ENCODE data around the gene TNPO3.
"Not testable (repeated sequence)": the region's sequence is repeated elsewhere in the genome, so short reads cannot be mapped to it uniquely, and the experiment has no call there.

TNPO3 gene

DNA sequence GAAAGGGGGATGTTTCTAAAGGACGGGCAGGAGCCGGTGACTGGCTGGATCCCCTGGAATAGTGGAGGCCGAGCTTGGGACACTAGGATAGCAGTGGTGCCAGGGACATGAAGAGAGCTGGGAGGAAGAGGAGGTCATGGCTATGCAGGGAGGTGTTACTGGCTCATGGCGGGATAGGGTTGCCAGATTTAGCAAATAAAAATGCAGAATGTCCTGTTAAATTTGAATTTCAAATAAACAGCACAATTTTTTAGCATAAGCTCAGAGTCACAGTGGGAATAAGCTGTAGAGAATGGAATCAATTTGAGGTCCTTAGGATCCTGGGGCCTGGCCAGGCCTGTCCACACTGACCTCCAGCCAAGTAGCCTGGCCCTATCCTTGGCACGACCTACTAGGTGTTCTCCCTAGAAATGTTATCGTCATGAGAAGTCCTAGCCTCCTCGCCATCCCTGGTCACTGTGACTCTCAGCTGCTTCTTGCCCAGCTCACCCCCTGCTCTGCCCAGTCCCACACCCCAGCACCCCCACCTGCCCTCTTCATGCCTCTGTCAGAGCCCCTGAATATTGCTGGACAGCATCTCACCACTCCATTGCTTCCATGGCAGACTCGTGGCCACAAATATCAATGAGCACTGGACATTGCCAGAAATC, 136.8 kb downstream of the TNPO3 start:
- no peak for DNase-seq

- no peak for DNase-seq
Observed at GRCh38 chr7:128917122-128917521, 137.8 kb downstream of the TNPO3 start.

DNA sequence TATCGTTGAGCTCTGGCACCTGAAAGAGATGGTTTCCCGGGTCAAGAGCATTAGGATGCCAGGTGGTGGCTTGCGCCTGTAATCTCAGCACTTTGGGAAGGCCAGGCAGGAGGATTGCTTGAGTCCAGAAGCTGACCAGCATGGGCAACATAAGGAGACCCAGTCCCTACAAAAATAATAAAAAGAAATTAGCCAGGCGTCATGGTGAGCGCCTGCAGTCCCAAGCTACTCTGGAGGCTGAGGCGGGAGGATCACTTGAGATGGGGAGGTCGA, 138.3 kb downstream of the TNPO3 start:
- no peak for DNase-seq

GRCh38 chr7:128915841-128916642, 138.9 kb downstream of the TNPO3 start:
- DNase-seq = no peak

GRCh38 chr7:128915271-128915819, 139.6 kb downstream of the TNPO3 start:
- DNase-seq = no peak

- no peak for DNase-seq
Observed at GRCh38 chr7:128914566-128915151, 140.3 kb downstream of the TNPO3 start.

DNA sequence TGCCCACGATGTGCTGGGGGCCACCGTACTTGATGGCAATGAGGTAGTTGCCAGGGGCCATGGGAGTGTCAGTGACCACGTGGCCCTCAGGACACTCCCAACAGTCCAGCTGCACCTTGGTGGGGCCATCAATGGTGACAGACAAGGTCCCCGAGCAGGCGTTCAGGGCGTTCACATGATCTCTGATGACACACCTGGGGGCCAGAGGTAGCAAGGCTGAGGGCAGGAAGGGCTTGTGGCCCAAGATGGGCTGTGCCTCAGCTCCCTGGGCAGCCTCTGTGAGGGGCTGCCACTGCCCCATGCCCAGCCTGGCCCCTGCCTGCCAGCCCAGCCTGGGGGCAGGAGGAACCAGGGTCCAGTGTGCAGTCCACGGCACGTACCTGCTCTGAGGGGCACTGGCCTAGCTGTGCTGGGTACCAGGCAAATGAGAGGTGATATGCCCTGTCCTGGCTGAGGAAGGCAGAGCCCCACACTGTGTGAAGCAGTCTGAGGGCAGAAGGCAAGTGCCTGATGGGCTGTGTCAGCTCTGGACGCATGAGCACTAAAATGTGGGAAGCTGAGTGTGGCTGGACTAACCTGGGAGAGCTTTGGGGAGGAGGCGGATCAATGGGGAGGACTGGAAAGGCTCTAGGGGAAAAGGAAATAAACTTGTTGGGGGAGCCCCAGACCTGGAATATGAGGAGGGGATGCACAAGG, 140.9 kb downstream of the TNPO3 start:
- DNase-seq = no peak

DNA sequence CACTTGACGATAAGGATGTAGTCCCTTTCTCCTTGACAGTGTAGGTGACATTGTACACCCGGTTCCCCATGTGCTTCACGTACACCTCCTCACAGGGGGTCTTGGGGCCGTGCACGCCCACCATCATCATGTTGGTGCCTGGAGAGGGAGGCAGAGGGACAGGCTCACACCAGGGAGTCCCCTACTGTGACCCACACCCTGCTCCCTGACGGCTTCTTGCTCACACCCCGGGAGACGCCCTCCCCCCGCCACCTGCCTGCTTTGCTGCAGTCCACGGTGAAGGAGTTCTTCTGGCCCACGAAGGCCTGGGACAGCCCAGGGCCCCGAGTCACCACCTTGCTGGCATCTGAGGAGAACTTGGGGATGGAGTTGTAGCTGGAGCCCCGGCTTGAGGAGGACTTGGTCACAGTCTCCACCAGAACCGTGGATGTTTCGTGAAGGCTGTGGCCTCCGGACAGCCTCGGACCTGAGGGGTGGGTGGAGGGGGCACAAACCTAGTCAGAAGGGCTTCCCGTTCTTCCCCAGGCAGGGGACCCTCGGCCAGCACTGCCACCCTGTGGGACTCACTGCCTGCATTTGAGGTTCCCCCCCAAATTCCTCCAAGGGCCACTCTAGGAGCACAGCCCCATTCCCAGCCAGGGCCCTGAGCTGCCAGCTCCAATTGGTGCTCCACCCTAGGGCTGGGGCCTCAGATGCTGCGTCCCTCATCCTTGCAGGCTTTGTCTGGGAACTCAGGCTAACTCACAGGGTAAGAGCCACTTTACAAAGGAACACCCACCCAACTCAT, 142.0 kb downstream of the TNPO3 start:
- DNase-seq = not testable (repeated sequence)

DNA sequence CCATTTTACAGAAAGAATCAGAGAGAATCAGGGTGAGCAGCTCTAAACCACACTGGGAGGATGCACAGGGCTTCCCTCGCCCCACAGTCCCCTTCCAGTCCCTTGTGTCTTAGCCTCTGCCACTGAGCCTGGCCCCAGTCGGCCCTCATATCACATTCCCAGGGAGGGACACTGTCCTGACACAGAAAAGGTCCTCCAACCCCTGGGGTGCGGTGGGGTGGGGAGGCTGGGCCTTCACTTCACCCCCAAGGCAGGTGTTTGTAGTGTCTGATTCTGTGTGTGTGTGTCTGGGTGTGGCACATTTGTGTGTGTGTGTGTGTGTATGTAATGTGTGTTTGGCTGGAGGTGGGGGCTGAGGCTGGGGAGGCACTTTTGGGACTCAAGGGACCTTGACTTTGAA, 142.6 kb downstream of the TNPO3 start:
- no peak for DNase-seq

DNA sequence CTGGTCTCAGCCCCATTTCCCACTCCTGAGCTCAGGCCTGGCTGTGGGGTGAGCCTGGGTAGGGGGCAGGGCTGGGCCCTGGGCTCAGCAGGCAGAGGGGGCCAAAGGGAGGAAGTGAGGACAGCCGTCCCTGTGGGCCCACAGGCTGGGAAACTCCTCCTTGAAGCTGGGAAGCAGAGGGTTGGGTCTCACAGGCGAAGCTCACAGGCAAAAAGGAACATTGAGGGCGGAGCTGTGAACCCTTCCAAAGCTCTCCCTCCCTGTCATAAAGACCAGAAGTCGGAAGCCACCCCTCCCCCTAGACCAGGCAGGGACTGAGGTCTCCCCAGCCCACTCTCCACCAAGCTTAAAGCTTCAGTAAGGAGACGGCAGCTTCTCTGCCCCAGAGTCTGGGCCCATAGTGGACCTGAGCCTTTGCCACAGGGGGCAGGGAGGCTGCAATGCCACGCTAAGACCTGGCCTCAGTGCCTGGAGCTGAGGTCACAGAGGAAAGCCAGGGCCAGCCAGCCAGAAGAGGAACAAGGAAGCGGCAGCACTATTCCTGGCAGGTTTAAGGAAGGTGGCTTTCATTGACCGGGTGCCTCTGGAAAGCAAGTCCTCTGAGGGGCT, 143.4 kb downstream of the TNPO3 start:
- no peak for DNase-seq

DNA sequence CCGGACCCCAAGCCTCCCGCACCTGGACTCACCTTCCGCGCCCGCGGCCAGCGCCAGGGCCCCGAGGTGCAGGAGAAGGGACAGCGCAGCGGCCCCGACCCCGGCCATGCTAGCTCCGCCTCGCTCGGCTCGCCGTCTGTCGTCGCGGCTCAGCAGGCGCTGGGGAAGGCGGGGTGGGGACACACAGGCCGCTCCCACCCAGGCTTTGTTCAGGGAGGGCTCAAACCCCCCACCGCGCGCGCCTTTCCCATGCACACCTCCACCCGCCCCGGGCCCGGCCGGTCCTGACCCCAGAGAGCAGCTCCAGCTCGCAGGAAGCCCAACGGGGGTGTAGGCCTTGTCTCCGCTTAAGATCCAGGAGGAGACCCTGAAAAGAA, 144.4 kb downstream of the TNPO3 start, which contains the start of gene KCP:
TSS of gene KCP (minus strand) at position 141 of the 377 bp plus-strand sequence. CDS start at position 108, 33 bp downstream.
- peak; percentile 46 for DNase-seq

DNA sequence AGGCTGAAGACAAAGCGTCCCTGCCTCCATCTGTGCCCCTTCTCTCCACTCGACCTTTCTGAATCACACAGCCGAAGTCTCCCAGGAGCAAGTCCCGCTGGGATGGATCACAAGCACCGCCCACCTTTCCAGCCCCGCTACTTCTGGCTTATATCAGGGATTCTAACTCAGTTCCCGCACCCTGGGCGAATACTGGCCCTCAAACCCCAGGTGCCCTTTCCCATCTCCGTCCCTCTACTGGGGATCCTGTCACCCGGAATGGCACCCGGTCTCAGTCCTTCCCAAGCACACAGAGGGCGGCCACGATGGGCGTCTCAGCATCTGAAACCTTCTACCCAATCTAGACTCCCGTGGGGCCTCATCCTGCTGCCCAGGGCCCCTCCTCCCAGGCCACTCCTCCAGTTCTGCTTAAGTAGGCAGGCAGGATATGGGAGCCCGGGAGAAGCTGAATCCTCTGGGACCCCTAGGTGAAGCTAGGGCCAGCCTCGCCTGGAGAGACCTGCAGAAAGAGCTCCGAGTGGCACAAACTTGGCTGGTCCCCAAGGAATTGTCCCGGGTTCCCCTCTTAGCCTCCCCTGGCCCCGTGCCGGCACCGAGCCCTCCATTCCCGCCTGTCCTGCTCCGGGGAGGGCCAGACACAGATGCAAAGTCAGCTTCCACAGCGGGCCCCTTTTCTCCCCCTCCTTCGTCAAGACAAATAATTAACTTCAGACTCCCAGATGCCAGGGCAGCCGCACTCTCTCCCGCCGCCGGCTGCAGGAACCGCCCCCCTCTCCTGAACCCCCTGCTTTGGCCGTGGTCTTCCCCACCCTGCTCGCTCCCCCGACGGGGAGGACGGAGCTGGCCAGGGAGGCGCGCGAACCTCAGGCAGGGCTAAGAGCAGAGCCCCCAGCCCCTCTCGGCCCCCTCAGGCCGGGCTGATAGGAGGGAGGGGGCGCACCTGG, 145.0 kb downstream of the TNPO3 start:
- DNase-seq = peak; percentile 49

DNA sequence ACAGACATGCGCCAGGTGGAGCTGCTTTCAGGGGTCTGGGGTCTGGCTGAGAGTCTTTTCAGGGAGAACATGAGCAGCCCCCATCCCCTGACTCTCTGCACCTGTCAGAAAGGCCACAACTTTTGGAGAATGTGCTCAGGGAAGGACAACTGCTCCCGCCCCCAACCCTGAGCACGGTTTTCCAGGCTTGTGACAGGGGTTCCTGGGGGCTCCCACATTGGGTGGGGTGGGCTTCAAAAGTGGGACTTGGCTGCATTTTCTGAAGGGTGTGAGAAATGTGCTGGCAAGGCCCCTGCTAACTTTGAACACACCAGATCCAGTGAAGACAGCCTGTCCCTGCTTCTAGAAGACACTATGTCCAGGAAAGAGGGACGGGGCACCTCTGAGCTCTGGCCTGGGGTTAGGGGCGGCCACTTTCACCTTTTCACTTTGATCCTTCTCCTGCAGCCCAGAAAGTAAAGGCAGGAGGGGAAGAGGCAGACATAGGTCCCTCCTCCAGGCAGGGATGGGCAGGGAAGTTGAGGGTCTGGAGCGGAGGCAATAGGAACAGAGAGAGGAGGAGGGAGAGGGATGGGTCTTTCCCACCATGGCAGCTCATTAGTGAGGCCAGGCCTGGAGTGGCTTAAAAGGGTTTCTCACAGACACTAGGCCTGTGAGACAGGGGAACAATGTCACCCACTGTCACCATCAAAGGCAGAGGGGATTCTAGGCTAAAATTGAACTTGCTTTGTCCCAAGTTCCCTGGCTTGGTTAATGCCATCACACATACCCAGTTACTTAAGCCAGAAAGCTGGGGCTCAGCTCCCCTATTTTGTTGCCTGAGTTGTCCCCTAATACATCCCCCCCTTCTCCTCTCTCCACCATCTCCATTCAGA, 145.9 kb downstream of the TNPO3 start:
- peak; percentile 34 for DNase-seq

- no peak for DNase-seq
Observed at GRCh38 chr7:128906766-128907559, 147.9 kb downstream of the TNPO3 start.

DNA sequence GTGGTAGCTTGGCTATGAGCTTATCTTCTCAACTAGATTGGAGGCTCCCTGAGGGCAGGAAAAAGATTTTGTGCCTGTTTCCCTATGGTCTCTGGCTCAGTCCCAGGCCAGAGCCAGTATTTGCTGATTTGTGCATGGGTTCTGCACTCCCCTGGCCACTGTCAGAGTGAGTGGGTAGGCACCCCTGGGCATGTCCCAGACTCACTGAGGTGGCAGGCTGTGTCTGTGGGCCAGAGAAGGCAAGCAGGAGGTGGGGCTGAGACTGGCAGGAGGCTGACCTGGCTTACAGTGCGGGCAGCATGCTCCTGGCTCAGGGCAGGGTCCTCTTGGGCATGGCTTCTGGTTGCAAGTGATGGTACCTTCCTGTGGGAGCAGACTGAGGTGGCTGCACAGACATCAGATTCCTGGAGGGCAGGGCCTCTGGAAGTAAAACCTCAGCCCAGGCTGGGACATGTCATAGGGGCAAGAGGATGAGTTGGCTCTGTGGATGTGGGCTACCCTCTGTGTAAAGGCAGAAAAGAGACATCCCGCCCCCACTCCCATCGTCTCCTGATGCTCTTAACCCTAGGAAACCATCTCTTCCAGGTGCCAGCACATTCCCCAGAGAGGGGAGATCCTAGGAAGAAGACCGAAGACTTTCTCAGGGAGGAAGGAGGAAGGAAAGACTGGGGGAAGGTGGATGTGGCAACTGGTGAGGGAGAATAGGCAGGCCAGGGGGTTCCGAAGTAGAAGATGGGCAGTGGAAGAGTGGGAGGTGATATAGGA, 148.7 kb downstream of the TNPO3 start:
- no peak for DNase-seq

- no peak for DNase-seq
Observed at GRCh38 chr7:128904381-128905197, 150.3 kb downstream of the TNPO3 start.
